Activated CD4-positive, alpha-beta T cell treated with anti-CD3 and anti-CD28 coated beads, Interleukin-2, amount 50 U/mL, for 1 hour (primary cell): ENCODE results near the gene RIN3.

Source experiments
- DNase-seq: peaks from one replicate; pipeline ENCODE4 v3.0.0-alpha.2; 2020

RIN3 gene

GRCh38 chr14:92695562-92695961, 182.0 kb downstream of the RIN3 start:
- no peak for DNase-seq

- no peak for DNase-seq
Observed at GRCh38 chr14:92696366-92696765, 182.8 kb downstream of the RIN3 start.

GRCh38 chr14:92698393-92698792, 184.8 kb downstream of the RIN3 start:
- no peak for DNase-seq

- no peak for DNase-seq
Observed at GRCh38 chr14:92701826-92702225, 188.2 kb downstream of the RIN3 start.

- no peak for DNase-seq
Observed at GRCh38 chr14:92702441-92702918, 188.9 kb downstream of the RIN3 start.

- DNase-seq, result no peak
Observed at GRCh38 chr14:92703516-92703915, 189.9 kb downstream of the RIN3 start.

- no peak for DNase-seq
Observed at GRCh38 chr14:92704036-92704804, 190.6 kb downstream of the RIN3 start.

- no peak for DNase-seq
Observed at GRCh38 chr14:92704821-92705220, 191.2 kb downstream of the RIN3 start.

GRCh38 chr14:92706386-92706785, 192.8 kb downstream of the RIN3 start:
- DNase-seq, result no peak

GRCh38 chr14:92709340-92710000, 195.9 kb downstream of the RIN3 start:
- no peak for DNase-seq

GRCh38 chr14:92710001-92710341, 196.4 kb downstream of the RIN3 start:
- DNase-seq, result no peak

- no peak for DNase-seq
Observed at GRCh38 chr14:92711976-92712653, 198.5 kb downstream of the RIN3 start.

- no peak for DNase-seq
Observed at GRCh38 chr14:92712654-92713051, 199.1 kb downstream of the RIN3 start.

GRCh38 chr14:92714739-92715307, 201.2 kb downstream of the RIN3 start:
- DNase-seq, result peak; percentile 82

- no peak for DNase-seq
Observed at GRCh38 chr14:92716131-92716530, 202.6 kb downstream of the RIN3 start.

- DNase-seq, result no peak
Observed at GRCh38 chr14:92717571-92718042, 204.0 kb downstream of the RIN3 start.

GRCh38 chr14:92718664-92719063, 205.1 kb downstream of the RIN3 start:
- DNase-seq, result no peak

GRCh38 chr14:92719421-92719820, 205.8 kb downstream of the RIN3 start:
- no peak for DNase-seq

GRCh38 chr14:92719890-92720323, 206.3 kb downstream of the RIN3 start:
- DNase-seq, result no peak

- DNase-seq, result no peak
Observed at GRCh38 chr14:92724516-92725340, 211.1 kb downstream of the RIN3 start.

GRCh38 chr14:92726135-92726932, 212.8 kb downstream of the RIN3 start:
- DNase-seq, result peak; percentile 17

GRCh38 chr14:92726933-92727262, 213.3 kb downstream of the RIN3 start:
- DNase-seq, result no peak
